K562 (cell line): ENCODE measurements around the gene ALDH6A1.

Source experiments
- ARHGAP35 ChIP-seq: fragments of 450-650 bp; IDR thresholded peaks from 2 replicates; pipeline ENCODE4 v1.6.1; 2018; ENCODE audit not compliant: partially characterized antibody
- BMI1 ChIP-seq: fragments of 150-350 bp; IDR thresholded peaks from 2 replicates; pipeline ENCODE4 v1.6.1; 2014; ENCODE audit warnings: low read length
- POLR2A ChIP-seq: fragments of 450-650 bp; conservative IDR thresholded peaks from 2 replicates; pipeline ENCODE4 v1.6.1; 2016
- POLR2AphosphoS5 ChIP-seq: IDR thresholded peaks from 2 replicates; pipeline ENCODE4 v1.6.1; 2011; ENCODE audit warnings: mild to moderate bottlenecking, low read depth, low read length, moderate library complexity; ENCODE audit not compliant: control insufficient read depth, insufficient read depth
- PRDM10 ChIP-seq: fragments of 450-650 bp; IDR thresholded peaks from 2 replicates; pipeline ENCODE4 v1.6.1; 2018; ENCODE audit not compliant: partially characterized antibody
- RHOXF2B ChIP-seq: fragments of 250-450 bp; sonication (Bioruptor Pico); conservative IDR thresholded peaks from 2 replicates; pipeline ENCODE4 v1.5.1; 2021
- ZEB2 ChIP-seq: fragments of 450-650 bp; IDR thresholded peaks from 2 replicates; pipeline ENCODE4 v1.6.1; 2016
- ZNF384 ChIP-seq: IDR thresholded peaks from 2 replicates; pipeline ENCODE4 v1.6.1; 2012; ENCODE audit warnings: low read depth, low read length, improper control_type of control experiment
- TF ChIP-seq, protein P1 (sequence below): fragments of 450-650 bp; IDR thresholded peaks from 2 replicates; pipeline ENCODE4 v1.6.1; 2016

DNA sequence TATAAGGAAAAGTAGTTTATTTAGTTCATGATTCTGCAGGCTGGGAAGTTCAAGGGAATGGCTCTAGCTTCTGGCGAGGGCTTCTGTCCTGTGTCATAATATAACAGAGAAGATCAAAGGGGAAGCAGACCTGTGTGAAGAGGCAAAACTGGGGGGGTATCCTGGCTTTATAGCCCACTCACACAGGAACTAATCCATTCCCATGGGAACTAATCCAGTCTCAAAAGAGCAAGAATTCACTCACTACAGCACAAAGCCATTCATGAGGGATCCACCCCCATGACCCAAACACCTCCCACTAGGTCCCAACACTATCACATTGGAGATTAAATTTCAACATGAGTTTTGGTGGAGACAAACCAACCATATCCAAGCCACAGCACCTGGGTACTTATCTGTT, 6.9 kb downstream of the ALDH6A1 start:
- TF ChIP-seq ZNF384 (no peak), ARHGAP35 (no peak), ZEB2 (no peak), POLR2A (no peak), RHOXF2B (CRISPR knock-in tag) (no peak), POLR2AphosphoS5 (no peak), PRDM10 (no peak), BMI1 (no peak)
- TF ChIP-seq, protein P1, sequence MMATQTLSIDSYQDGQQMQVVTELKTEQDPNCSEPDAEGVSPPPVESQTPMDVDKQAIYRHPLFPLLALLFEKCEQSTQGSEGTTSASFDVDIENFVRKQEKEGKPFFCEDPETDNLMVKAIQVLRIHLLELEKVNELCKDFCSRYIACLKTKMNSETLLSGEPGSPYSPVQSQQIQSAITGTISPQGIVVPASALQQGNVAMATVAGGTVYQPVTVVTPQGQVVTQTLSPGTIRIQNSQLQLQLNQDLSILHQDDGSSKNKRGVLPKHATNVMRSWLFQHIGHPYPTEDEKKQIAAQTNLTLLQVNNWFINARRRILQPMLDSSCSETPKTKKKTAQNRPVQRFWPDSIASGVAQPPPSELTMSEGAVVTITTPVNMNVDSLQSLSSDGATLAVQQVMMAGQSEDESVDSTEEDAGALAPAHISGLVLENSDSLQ: no peak
